Measurements from ENCODE around the gene RPS6KC1. TPM values are rescaled to one million over a fixed set of nuclear protein-coding genes. Genes with fewer than 3 reads are reported as not detected.

Gene RPS6KC1
- total and polyA plus RNA-seq, 2 donors (not counting 1 experiment from before 2014, with no cell fraction given): 2.4 to 19.0 TPM

- TF ChIP-seq EZH2 (IDR thresholded peaks at IDR 0.05; ENCODE audit: borderline replicate concordance, insufficient read depth, low read depth, low read length, poor library complexity, severe bottlenecking): no peak
- TF ChIP-seq, protein P1, sequence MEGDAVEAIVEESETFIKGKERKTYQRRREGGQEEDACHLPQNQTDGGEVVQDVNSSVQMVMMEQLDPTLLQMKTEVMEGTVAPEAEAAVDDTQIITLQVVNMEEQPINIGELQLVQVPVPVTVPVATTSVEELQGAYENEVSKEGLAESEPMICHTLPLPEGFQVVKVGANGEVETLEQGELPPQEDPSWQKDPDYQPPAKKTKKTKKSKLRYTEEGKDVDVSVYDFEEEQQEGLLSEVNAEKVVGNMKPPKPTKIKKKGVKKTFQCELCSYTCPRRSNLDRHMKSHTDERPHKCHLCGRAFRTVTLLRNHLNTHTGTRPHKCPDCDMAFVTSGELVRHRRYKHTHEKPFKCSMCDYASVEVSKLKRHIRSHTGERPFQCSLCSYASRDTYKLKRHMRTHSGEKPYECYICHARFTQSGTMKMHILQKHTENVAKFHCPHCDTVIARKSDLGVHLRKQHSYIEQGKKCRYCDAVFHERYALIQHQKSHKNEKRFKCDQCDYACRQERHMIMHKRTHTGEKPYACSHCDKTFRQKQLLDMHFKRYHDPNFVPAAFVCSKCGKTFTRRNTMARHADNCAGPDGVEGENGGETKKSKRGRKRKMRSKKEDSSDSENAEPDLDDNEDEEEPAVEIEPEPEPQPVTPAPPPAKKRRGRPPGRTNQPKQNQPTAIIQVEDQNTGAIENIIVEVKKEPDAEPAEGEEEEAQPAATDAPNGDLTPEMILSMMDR (IDR thresholded peaks at IDR 0.05): no peak
- peaks cover 5% of the 10 kb centered on the region for H3K9me3 Mint-ChIP-seq (ENCODE audit: insufficient read depth)
- intact Hi-C loops (cut with micrococcal nuclease): no loop called here
- DNase-seq (no peak), ATAC-seq (ENCODE audit: low read depth) (no peak)
- Histone ChIP-seq H3K27ac (ENCODE audit: low read length in 2 of 2) (no peak overlapping the region), H3K9me3 (ENCODE audit: control extremely low read depth in 1 of 3, control insufficient read depth in 2 of 3, insufficient read depth in 1 of 3, low read length in 2 of 3) (peaks cover 0 to 3% (median 0%) of the 10 kb centered on the region in 3 donors), H3K36me3 (replicated peaks in 1 of 2; ENCODE audit: control extremely low read depth in 1 of 2, control insufficient read depth in 1 of 2, extremely low read depth in 1 of 2, insufficient read depth in 2 of 2, low read length in 1 of 2) (no peaks in the 10 kb centered on the region), H3K4me3 (ENCODE audit: control extremely low read depth in 1 of 5, extremely low read depth in 1 of 5, insufficient read depth in 1 of 5, low read depth in 2 of 5, low read length in 4 of 5) (no peak overlapping the region), H3K9ac (ENCODE audit: low read length) (no peak overlapping the region), H3K4me1 (ENCODE audit: control insufficient read depth in 2 of 2, insufficient read depth in 2 of 2, low read length in 2 of 2) (no peaks in the 10 kb centered on the region), H2AFZ (ENCODE audit: insufficient read depth, low read depth, low read length, poor library complexity, severe bottlenecking) (no peak overlapping the region), H3K27me3 (replicated peaks in 1 of 4; ENCODE audit: control extremely low read depth in 1 of 4, control insufficient read depth in 3 of 4, insufficient read depth in 4 of 4, low read length in 3 of 4) (no peaks in the 10 kb centered on the region), H4K20me1 (ENCODE audit: control insufficient read depth, insufficient read depth, low read length, poor library complexity, severe bottlenecking) (no peaks in the 10 kb centered on the region), H3K79me2 (ENCODE audit: control insufficient read depth, insufficient read depth, low read length) (no peaks in the 10 kb centered on the region), H3K4me2 (replicated peaks; ENCODE audit: low read depth, low read length, poor library complexity, severe bottlenecking) (no peak overlapping the region)
- H3K27ac Mint-ChIP-seq: no peak overlapping the region
- no peaks in the 10 kb centered on the region for H3K4me1 Mint-ChIP-seq
- H3K4me3 Mint-ChIP-seq: no peak overlapping the region
- no CpG with 5 or more reads among the region's 1 CpG for whole genome bisulfite sequencing (ENCODE audit: insufficient coverage)
- H3K27me3 Mint-ChIP-seq: no peaks in the 10 kb centered on the region
- CTCF ChIA-PET: no interaction called here
- POLR2A ChIA-PET: no interaction called here
Measured at GRCh38 chr1:213295860-213296259, 244.8 kb downstream of the RPS6KC1 start.

DNA sequence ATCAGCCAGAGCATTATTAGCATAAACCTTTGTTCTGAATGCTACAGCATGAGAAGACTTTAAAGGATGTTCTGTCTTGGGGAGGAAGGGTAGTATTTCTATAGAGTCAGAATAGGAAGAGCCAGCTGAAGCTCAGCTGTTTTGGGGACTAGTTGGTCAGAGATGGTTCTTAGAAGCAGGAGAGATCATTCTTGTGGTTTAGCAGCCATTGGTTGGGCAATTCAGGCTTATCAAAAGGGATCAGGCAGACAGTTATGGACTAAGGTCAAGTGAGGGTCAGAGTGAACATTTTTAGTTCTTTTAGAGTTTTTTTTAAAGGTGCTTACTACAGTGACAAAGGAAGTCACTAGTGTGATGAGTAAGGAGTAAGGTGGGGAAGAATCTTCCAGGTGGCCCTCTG, 245.5 kb downstream of the RPS6KC1 start:
- H3K9me3 Mint-ChIP-seq (ENCODE audit: insufficient read depth): peaks cover 5% of the 10 kb centered on the region
- CTCF ChIA-PET: no interaction called here
- no peak overlapping the region for H2AFZ ChIP-seq (ENCODE audit: insufficient read depth, low read depth, low read length, poor library complexity, severe bottlenecking)

More for the DNA sequence above, 245.5 kb downstream of the RPS6KC1 start:
- no peak for DNase-seq
- Histone ChIP-seq H4K20me1 (ENCODE audit: control insufficient read depth, insufficient read depth, low read length, poor library complexity, severe bottlenecking) (no peaks in the 10 kb centered on the region), H3K4me2 (replicated peaks; ENCODE audit: low read depth, low read length, poor library complexity, severe bottlenecking) (no peak overlapping the region), H3K27me3 (replicated peaks in 1 of 4; ENCODE audit: control extremely low read depth in 1 of 4, control insufficient read depth in 3 of 4, insufficient read depth in 4 of 4, low read length in 3 of 4) (no peaks in the 10 kb centered on the region), H3K4me3 (ENCODE audit: control extremely low read depth in 1 of 5, extremely low read depth in 1 of 5, insufficient read depth in 1 of 5, low read depth in 2 of 5, low read length in 4 of 5) (no peak overlapping the region), H3K4me1 (ENCODE audit: control insufficient read depth in 2 of 2, insufficient read depth in 2 of 2, low read length in 2 of 2) (no peaks in the 10 kb centered on the region), H3K27ac (ENCODE audit: low read length in 2 of 2) (no peak overlapping the region), H3K36me3 (replicated peaks in 1 of 2; ENCODE audit: control extremely low read depth in 1 of 2, control insufficient read depth in 1 of 2, extremely low read depth in 1 of 2, insufficient read depth in 2 of 2, low read length in 1 of 2) (no peaks in the 10 kb centered on the region), H3K79me2 (ENCODE audit: control insufficient read depth, insufficient read depth, low read length) (no peaks in the 10 kb centered on the region), H3K9ac (ENCODE audit: low read length) (no peak overlapping the region), H3K9me3 (ENCODE audit: control extremely low read depth in 1 of 3, control insufficient read depth in 2 of 3, insufficient read depth in 1 of 3, low read length in 2 of 3) (peaks cover 0 to 3% (median 0%) of the 10 kb centered on the region in 3 donors)
- no peak overlapping the region for H3K4me3 Mint-ChIP-seq
- no peak overlapping the region for H3K27ac Mint-ChIP-seq
- no peak for TF ChIP-seq EZH2 (IDR thresholded peaks at IDR 0.05; ENCODE audit: borderline replicate concordance, insufficient read depth, low read depth, low read length, poor library complexity, severe bottlenecking)
- TF ChIP-seq, protein P1 (IDR thresholded peaks at IDR 0.05): no peak
- intact Hi-C loops (cut with micrococcal nuclease): no loop called here
- H3K4me1 Mint-ChIP-seq: no peaks in the 10 kb centered on the region
- POLR2A ChIA-PET: no interaction called here
- H3K27me3 Mint-ChIP-seq: no peaks in the 10 kb centered on the region
- no peak for ATAC-seq (ENCODE audit: low read depth)
